ENCODE results near the gene ELOF1. TPM values are rescaled to one million over a fixed set of nuclear protein-coding genes. Genes with fewer than 3 reads are reported as not detected.

The ELOF1 gene
- total RNA-seq, 1 donor from 2014 or later = 77.6 TPM

GRCh38 chr19:11539495-11540365 is 19.3 kb downstream of the ELOF1 start:
- Mint-ChIP-seq H3K4me3 (no peak overlapping the region), H3K27me3 (ENCODE audit: insufficient read depth) (peaks cover 12% of the 10 kb centered on the region), H3K9me3 (no peaks in the 10 kb centered on the region), H3K27ac (no peak overlapping the region), H3K4me1 (ENCODE audit: low read depth) (peaks cover 6% of the 10 kb centered on the region), H3K36me3 (ENCODE audit: low read depth) (no peaks in the 10 kb centered on the region)
- intact Hi-C loops (cut with micrococcal nuclease) = no loop called here
- no peak for DNase-seq (ENCODE audit: low spot score)

DNA sequence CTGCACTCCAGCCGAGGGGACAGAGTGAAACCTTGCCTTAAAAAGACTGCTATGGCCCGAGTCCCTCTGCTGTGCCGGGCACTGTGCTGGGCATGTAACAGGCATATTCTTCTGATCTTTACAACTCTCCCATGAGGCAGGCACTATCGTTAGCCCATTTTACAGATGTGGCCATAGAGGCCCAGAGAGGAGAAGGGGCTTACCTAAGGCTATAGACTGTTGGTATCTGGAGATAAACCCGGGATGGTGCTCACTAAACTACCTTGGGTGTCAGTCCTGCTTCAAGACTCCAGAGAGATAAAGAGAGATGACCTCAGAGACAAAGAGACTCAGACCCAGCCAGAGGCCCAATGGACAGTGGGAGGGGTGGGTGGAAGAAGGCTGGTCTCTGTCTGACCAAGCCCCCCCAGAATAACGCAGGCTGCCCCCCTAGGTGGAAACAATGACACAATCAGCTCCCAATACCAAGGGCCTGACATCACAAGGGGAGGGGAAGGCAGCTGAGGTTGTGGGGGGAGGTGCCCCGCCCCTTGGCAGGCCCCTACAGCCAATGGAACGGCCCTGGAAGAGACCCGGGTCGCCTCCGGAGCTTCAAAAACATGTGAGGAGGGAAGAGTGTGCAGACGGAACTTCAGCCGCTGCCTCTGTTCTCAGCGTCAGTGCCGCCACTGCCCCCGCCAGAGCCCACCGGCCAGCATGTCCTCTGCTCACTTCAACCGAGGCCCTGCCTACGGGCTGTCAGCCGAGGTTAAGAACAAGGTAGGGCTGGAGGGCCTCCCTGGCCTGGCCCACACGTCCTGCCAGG is 20.6 kb downstream of the ELOF1 start, which contains the start of gene CNN1:
CNN1 (plus strand) TSS at position 620 of the 805 bp plus-strand sequence; CDS start at position 697, 77 bp downstream.
- Mint-ChIP-seq H3K9me3 (no peaks in the 10 kb centered on the region), H3K36me3 (ENCODE audit: low read depth) (no peaks in the 10 kb centered on the region), H3K27ac (no peak within 1 kb of the TSS), H3K27me3 (ENCODE audit: insufficient read depth) (peaks cover 12% of the 10 kb centered on the region), H3K4me3 (no peak within 1 kb of the TSS), H3K4me1 (ENCODE audit: low read depth) (peaks cover 6% of the 10 kb centered on the region)
- no peak for DNase-seq (ENCODE audit: low spot score)
- intact Hi-C loops (cut with micrococcal nuclease) = no loop called here

GRCh38 chr19:11535792-11536595 is 23.0 kb downstream of the ELOF1 start:
- Mint-ChIP-seq H3K36me3 (ENCODE audit: low read depth) (no peaks in the 10 kb centered on the region), H3K27me3 (ENCODE audit: insufficient read depth) (peaks cover 12% of the 10 kb centered on the region), H3K4me3 (peak overlapping the region; percentile 59), H3K27ac (peak overlapping the region; percentile 71), H3K4me1 (ENCODE audit: low read depth) (peaks cover 15% of the 10 kb centered on the region), H3K9me3 (no peaks in the 10 kb centered on the region)
- intact Hi-C loops (cut with micrococcal nuclease) = loop anchor here (1.0 kb wide), 2 partner anchors 23 to 51 kb away; partner anchors contain the start of gene ELOF1
- peak; percentile 83 for DNase-seq (ENCODE audit: low spot score)

GRCh38 chr19:11534948-11535347 is 24.1 kb downstream of the ELOF1 start:
- H3K9me3 Mint-ChIP-seq = no peaks in the 10 kb centered on the region
- peaks cover 12% of the 10 kb centered on the region for H3K27me3 Mint-ChIP-seq (ENCODE audit: insufficient read depth)
- H3K27ac Mint-ChIP-seq = peak overlapping the region; percentile 56
- intact Hi-C loops (cut with micrococcal nuclease) = no loop called here
- peaks cover 15% of the 10 kb centered on the region for H3K4me1 Mint-ChIP-seq (ENCODE audit: low read depth)
- DNase-seq (ENCODE audit: low spot score) = no peak
- no peaks in the 10 kb centered on the region for H3K36me3 Mint-ChIP-seq (ENCODE audit: low read depth)
- no peak overlapping the region for H3K4me3 Mint-ChIP-seq

DNA sequence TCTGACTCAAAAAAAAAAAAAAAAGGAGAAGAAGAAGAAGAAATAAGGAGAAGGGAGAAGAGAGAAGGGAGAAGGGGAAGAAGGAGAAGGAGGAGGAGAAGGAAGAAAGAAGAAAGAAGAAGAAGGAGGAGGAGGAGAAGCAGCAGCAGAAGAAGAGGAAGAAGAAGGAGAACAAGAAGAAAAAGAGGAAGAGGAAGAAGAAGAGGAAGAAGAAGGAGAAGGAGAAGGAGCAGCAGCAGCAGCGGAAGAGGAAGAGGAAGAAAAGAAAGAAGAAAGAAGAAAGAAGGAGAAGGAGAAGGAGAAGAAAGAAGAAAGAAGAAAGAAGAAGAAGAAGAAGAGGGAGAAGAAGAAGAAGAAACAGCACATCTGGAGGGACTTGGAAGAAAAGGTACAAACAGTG is 24.5 kb downstream of the ELOF1 start:
- H3K36me3 Mint-ChIP-seq (ENCODE audit: low read depth) = no peaks in the 10 kb centered on the region
- no peak overlapping the region for H3K4me3 Mint-ChIP-seq
- no peak for DNase-seq (ENCODE audit: low spot score)
- peaks cover 15% of the 10 kb centered on the region for H3K4me1 Mint-ChIP-seq (ENCODE audit: low read depth)
- intact Hi-C loops (cut with micrococcal nuclease) = no loop called here
- H3K27me3 Mint-ChIP-seq (ENCODE audit: insufficient read depth) = peaks cover 12% of the 10 kb centered on the region
- H3K27ac Mint-ChIP-seq = peak overlapping the region; percentile 56
- no peaks in the 10 kb centered on the region for H3K9me3 Mint-ChIP-seq

DNA sequence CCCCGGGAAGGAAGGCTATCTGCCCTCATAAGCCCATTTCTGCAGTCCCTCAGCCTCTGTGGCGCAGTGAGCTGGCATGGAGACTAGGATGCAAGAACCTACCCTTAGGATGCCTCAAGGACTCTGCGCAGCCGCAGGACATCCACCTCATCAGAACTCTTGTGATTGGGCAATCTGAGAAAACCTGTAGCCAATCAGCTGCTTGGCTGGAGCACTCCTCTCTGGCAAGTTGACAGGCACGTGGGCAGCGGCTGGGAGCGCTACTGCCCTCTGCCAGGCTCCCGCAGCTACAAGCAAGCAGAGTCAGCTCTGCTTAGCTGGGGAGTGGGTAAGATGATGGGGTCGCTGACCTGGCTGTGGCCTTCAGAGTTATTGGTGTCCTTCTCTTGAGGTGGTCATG is 28.6 kb downstream of the ELOF1 start:
- Mint-ChIP-seq H3K27me3 (ENCODE audit: insufficient read depth) (no peaks in the 10 kb centered on the region), H3K4me1 (ENCODE audit: low read depth) (peaks cover 30% of the 10 kb centered on the region), H3K36me3 (ENCODE audit: low read depth) (peaks cover 4% of the 10 kb centered on the region), H3K9me3 (no peaks in the 10 kb centered on the region), H3K27ac (no peak overlapping the region), H3K4me3 (no peak overlapping the region)
- DNase-seq (ENCODE audit: low spot score) = peak; percentile 13
- intact Hi-C loops (cut with micrococcal nuclease) = no loop called here

DNA sequence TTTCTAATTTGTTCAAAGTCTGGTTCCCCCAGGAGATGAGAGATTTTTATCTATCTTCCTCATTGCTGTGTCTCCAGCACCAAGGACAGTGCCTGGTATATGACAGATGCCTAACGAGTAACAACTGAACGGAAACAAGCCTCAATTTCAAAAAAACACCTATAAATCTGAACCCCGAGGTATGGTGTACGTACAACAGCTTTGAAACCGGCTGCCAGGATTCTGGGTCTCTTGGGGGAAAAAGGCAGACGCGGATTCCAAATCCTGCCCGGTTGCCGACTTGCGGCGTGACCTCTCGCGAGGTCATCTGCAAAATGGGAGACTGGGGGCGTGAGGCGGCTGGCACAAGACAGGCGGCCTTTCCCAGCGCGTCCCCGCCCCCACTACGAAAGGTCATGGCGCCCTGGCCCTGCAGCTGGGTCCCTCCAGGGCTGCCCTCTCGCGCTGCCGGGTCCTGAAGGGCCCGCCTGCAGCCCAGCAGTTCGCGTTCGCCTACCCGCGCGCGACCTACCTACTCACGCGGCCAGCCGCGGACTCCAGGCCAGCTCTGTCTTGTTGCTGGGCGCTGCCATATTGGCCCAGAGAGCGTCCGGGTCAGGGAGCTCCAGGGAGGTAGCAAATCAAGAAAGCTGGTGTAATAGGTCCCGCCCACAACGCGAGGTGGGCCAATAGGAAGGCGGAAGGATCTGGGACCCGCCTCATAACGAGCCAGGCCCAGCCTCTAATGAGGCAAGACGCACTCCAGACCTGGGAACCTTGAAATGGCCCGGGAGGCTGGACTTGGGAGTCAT is 30.3 kb downstream of the ELOF1 start, which contains the start of gene ECSIT:
ECSIT (minus strand) TSS at position 584 of the 791 bp plus-strand sequence. CDS start 9,964 bp downstream, outside the sequence.
- Mint-ChIP-seq H3K4me1 (ENCODE audit: low read depth) (peaks cover 28% of the 10 kb centered on the region), H3K4me3 (peak within 1 kb of the TSS; percentile 95), H3K36me3 (ENCODE audit: low read depth) (peaks cover 4% of the 10 kb centered on the region), H3K27ac (peak within 1 kb of the TSS; percentile 92), H3K9me3 (no peaks in the 10 kb centered on the region), H3K27me3 (ENCODE audit: insufficient read depth) (no peaks in the 10 kb centered on the region)
- DNase-seq (ENCODE audit: low spot score) = peak; percentile 89
- intact Hi-C loops (cut with micrococcal nuclease) = loop anchor here (1.0 to 2.0 kb wide), 8 partner anchors 23 to 173 kb away; partner anchors contain the start of genes ELOF1, ODAD3, PLPPR2 and PRKCSH

- no peak for DNase-seq (ENCODE audit: low spot score)
- Mint-ChIP-seq H3K9me3 (no peaks in the 10 kb centered on the region), H3K27me3 (ENCODE audit: insufficient read depth) (no peaks in the 10 kb centered on the region), H3K36me3 (ENCODE audit: low read depth) (peaks cover 3% of the 10 kb centered on the region), H3K4me1 (ENCODE audit: low read depth) (no peaks in the 10 kb centered on the region), H3K27ac (no peak overlapping the region), H3K4me3 (no peak overlapping the region)
- intact Hi-C loops (cut with micrococcal nuclease) = no loop called here
Measured at GRCh38 chr19:11519138-11519537, 39.9 kb downstream of the ELOF1 start.

DNA sequence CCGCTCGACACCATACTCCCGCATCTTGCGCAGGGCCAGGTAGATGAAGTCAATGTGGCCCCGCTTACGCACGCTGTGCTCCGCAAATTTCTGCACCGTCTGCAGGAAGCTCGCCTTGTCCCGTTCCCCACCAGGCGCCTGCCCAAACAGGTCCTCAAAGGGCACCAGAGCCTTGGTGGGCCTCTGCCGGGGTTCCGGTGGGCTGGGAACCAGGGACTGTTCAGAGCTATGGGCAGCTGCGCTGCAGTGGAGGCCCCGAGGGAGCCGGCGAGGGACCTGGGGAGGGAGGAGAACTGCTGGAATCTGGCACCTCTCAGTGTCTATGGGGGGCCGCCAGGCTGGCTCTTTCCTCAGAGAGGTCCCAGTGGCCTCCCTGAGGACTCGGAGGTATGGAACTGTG is 45.1 kb downstream of the ELOF1 start:
- no peak for DNase-seq (ENCODE audit: low spot score)
- Mint-ChIP-seq H3K27ac (no peak overlapping the region), H3K27me3 (ENCODE audit: insufficient read depth) (no peaks in the 10 kb centered on the region), H3K36me3 (ENCODE audit: low read depth) (peaks cover 10% of the 10 kb centered on the region), H3K4me3 (no peak overlapping the region), H3K4me1 (ENCODE audit: low read depth) (no peaks in the 10 kb centered on the region), H3K9me3 (no peaks in the 10 kb centered on the region)
- intact Hi-C loops (cut with micrococcal nuclease) = no loop called here

DNA sequence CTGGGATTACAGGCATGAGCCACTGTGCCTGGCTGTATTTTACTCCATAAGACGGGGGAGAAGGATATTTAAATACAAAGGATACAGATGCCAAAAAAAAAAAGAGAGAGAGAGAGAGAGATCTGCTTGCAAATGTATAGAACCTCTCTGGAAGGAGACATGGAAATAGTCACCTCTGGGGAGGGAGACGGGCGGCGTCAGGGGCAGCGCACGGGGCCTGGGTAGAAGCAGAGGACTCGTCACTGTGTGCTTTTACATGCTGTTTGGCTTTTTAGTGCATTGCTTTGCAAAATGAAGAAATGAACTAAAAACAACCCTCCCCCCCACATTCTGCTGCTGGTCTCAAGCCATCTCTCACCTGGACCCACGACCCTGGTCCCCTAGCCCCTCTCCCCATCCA is 48.6 kb downstream of the ELOF1 start:
- H3K9me3 Mint-ChIP-seq = no peaks in the 10 kb centered on the region
- H3K27me3 Mint-ChIP-seq (ENCODE audit: insufficient read depth) = no peaks in the 10 kb centered on the region
- intact Hi-C loops (cut with micrococcal nuclease) = no loop called here
- H3K27ac Mint-ChIP-seq = no peak overlapping the region
- no peak overlapping the region for H3K4me3 Mint-ChIP-seq
- H3K4me1 Mint-ChIP-seq (ENCODE audit: low read depth) = peaks cover 7% of the 10 kb centered on the region
- H3K36me3 Mint-ChIP-seq (ENCODE audit: low read depth) = peaks cover 10% of the 10 kb centered on the region
- DNase-seq (ENCODE audit: low spot score) = no peak

DNA sequence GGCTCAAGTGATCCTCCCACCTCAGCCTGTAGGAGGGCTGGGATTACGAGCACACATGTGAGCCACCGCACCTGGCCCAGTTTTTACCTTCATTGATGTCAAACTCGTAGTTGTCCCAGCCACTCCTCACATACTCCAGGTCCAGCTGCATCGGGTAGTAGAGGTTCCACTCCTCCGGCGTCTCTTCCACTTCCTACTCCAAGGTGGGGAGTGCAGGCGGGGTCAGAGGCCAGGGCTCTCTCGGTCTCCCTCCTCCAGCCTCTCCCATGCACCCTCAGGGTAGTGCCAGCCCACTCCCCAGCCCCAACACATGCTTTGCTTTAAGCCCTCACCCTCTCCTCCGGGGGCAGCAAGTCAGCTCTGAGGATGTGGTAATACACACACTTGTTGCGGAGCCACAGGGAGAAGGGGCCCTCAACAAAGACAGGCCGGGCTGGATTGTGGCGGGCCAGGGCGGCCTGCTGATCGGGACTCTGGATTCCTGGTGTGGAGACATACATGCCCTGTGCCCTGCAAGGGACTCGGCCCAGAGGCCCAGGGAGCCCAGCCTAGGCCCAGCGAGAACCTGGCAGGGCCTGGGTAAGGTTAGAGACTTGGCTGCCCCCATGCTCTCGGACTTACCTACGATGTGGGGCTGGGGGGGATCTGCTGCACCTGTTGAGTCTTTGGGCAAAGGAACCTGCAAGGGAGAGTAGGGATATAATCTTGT is 51.5 kb downstream of the ELOF1 start:
- intact Hi-C loops (cut with micrococcal nuclease) = no loop called here

More for the DNA sequence above, 51.5 kb downstream of the ELOF1 start:
- no peaks in the 10 kb centered on the region for H3K27me3 Mint-ChIP-seq (ENCODE audit: insufficient read depth)
- peak overlapping the region; percentile 91 for H3K4me3 Mint-ChIP-seq
- H3K4me1 Mint-ChIP-seq (ENCODE audit: low read depth) = peaks cover 13% of the 10 kb centered on the region
- H3K36me3 Mint-ChIP-seq (ENCODE audit: low read depth) = peaks cover 7% of the 10 kb centered on the region
- peak overlapping the region; percentile 31 for H3K27ac Mint-ChIP-seq
- no peaks in the 10 kb centered on the region for H3K9me3 Mint-ChIP-seq
- DNase-seq (ENCODE audit: low spot score) = no peak

Data from activated T-helper 1 cell treated with anti-CD3 and anti-CD28 coated beads, Interleukin-12 subunit alpha, Interleukin-12 subunit beta, Interleukin-2, Interleukin-4 antibody, amounts not matched to agents 30 ng/mL and 10 ng/mL and 1 ng/mL, durations not matched to agents 14 hours and 24 hours and 36 hours (primary cell).